Ishikawa (cell line): Measurements from ENCODE around the gene ZNF354C.

ENCODE experiments used
- CEBPB ChIP-seq: IDR thresholded peaks from 2 replicates; pipeline ENCODE4 v1.6.1; 2012
- CREB1 ChIP-seq: IDR thresholded peaks from 2 replicates; pipeline ENCODE4 v1.6.1; 2012; ENCODE audit warnings: low read depth
- EGR1 ChIP-seq: IDR thresholded peaks from 2 replicates; pipeline ENCODE4 v1.6.1; 2012
- EP300 ChIP-seq: IDR thresholded peaks from 2 replicates; pipeline ENCODE4 v1.6.1; 2012; ENCODE audit warnings: borderline replicate concordance
- FOXM1 ChIP-seq: IDR thresholded peaks from 2 replicates; pipeline ENCODE4 v1.6.1; 2012; ENCODE audit warnings: low read depth, borderline replicate concordance
- NFIC ChIP-seq: IDR thresholded peaks from 2 replicates; pipeline ENCODE4 v1.6.1; 2012
- RAD21 ChIP-seq: IDR thresholded peaks from 2 replicates; pipeline ENCODE4 v1.6.1; 2012; ENCODE audit warnings: low read depth
- TAF1 ChIP-seq: IDR thresholded peaks from 2 replicates; pipeline ENCODE4 v1.6.1; 2012; ENCODE audit warnings: low read depth, mild to moderate bottlenecking
- TCF12 ChIP-seq: IDR thresholded peaks from 2 replicates; pipeline ENCODE4 v1.6.1; 2012; ENCODE audit warnings: low read depth
- TEAD4 ChIP-seq: IDR thresholded peaks from 2 replicates; pipeline ENCODE4 v1.6.1; 2012
- YY1 ChIP-seq: IDR thresholded peaks from 2 replicates; pipeline ENCODE4 v1.6.1; 2012; ENCODE audit warnings: low read depth
- ZBTB7A ChIP-seq: IDR thresholded peaks from 2 replicates; pipeline ENCODE4 v1.6.1; 2012; ENCODE audit warnings: low read depth
- TF ChIP-seq, protein P1 (sequence below): IDR thresholded peaks from 2 replicates; pipeline ENCODE4 v1.6.1; 2012
- TF ChIP-seq, protein P2 (sequence below): IDR thresholded peaks from 2 replicates; pipeline ENCODE4 v1.6.1; 2012
- TF ChIP-seq, protein P3 (sequence below): IDR thresholded peaks from 2 replicates; pipeline ENCODE4 v1.6.1; 2012; ENCODE audit warnings: low read depth, mild to moderate bottlenecking

ZNF354C gene

DNA sequence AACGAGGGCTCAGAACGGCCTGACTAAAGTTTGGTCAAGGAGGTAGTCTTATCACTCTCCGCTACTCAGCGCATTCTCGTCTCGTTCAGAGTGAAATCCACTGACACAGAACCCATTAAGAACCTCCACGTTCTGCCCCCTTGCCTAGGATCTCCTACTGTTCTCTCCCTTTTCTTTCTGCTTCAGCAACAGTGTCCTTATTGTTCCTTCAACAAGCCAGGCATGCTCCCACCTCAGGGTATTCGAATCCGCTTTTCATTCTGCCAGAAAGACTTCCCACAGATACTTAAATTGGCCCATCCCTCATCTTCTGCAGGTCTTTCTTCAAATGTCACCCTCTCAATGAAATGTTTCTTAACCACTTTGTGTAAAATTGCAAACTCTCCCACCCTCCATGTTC is 4.3 kb upstream of the ZNF354C start:
- no peak for TF ChIP-seq CREB1
- no peak for TF ChIP-seq YY1
- TF ChIP-seq TAF1: no peak
- TF ChIP-seq, protein P1, sequence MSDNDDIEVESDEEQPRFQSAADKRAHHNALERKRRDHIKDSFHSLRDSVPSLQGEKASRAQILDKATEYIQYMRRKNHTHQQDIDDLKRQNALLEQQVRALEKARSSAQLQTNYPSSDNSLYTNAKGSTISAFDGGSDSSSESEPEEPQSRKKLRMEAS: no peak
- no peak for TF ChIP-seq TEAD4
- TF ChIP-seq, protein P2, sequence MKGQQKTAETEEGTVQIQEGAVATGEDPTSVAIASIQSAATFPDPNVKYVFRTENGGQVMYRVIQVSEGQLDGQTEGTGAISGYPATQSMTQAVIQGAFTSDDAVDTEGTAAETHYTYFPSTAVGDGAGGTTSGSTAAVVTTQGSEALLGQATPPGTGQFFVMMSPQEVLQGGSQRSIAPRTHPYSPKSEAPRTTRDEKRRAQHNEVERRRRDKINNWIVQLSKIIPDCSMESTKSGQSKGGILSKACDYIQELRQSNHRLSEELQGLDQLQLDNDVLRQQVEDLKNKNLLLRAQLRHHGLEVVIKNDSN: no peak
- TF ChIP-seq, protein P3, sequence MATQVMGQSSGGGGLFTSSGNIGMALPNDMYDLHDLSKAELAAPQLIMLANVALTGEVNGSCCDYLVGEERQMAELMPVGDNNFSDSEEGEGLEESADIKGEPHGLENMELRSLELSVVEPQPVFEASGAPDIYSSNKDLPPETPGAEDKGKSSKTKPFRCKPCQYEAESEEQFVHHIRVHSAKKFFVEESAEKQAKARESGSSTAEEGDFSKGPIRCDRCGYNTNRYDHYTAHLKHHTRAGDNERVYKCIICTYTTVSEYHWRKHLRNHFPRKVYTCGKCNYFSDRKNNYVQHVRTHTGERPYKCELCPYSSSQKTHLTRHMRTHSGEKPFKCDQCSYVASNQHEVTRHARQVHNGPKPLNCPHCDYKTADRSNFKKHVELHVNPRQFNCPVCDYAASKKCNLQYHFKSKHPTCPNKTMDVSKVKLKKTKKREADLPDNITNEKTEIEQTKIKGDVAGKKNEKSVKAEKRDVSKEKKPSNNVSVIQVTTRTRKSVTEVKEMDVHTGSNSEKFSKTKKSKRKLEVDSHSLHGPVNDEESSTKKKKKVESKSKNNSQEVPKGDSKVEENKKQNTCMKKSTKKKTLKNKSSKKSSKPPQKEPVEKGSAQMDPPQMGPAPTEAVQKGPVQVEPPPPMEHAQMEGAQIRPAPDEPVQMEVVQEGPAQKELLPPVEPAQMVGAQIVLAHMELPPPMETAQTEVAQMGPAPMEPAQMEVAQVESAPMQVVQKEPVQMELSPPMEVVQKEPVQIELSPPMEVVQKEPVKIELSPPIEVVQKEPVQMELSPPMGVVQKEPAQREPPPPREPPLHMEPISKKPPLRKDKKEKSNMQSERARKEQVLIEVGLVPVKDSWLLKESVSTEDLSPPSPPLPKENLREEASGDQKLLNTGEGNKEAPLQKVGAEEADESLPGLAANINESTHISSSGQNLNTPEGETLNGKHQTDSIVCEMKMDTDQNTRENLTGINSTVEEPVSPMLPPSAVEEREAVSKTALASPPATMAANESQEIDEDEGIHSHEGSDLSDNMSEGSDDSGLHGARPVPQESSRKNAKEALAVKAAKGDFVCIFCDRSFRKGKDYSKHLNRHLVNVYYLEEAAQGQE: no peak
- TF ChIP-seq FOXM1: no peak
- TF ChIP-seq EP300: no peak
- TF ChIP-seq RAD21: no peak
- TF ChIP-seq ZBTB7A: no peak
- no peak for TF ChIP-seq NFIC
- TF ChIP-seq EGR1: no peak
- no peak for TF ChIP-seq CEBPB

DNA sequence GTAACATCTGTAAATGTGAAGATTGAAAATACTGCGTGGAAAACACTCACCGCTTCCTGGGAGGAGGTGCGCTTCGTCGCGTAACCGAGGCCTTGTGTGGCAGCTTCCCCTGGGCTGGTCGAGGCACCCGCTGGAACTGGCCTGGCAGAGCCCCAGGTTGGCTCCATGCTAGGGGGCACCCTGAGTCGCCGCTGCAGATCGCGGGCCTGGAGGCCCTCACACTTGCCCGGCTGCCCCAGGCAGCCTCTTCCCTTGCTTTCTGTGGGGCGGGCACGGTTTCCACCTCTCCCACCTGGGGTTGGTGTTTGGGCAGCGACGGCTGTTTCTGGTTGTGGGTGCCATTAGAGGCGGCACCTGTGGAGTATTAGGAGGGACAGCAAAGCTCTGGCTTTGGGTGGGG is 852 bp downstream of the ZNF354C start:
- no peak for TF ChIP-seq EGR1

DNA sequence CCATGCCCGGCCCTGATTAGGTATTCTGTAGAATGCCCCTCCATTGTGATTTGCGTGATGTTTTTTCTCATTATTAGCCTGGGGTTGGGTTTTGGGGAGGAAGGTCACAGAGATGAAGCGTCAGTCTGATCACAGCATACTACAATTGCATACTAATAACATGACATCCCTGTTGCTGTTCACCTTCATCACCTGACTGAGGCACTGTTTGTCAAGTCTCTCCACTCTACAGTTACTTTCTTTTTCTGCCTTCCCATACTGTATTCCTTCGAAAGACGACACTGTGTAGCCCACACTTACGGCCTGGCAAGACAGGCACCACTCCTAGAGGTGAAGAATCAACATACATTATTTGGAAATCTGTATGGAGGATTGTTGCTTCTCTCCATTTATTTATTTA is 5.5 kb downstream of the ZNF354C start:
- TF ChIP-seq ZBTB7A: no peak
- TF ChIP-seq YY1: no peak
- TF ChIP-seq TAF1: no peak
- TF ChIP-seq EGR1: no peak
- TF ChIP-seq TCF12: no peak
- no peak for TF ChIP-seq NFIC
- TF ChIP-seq EP300: no peak

DNA sequence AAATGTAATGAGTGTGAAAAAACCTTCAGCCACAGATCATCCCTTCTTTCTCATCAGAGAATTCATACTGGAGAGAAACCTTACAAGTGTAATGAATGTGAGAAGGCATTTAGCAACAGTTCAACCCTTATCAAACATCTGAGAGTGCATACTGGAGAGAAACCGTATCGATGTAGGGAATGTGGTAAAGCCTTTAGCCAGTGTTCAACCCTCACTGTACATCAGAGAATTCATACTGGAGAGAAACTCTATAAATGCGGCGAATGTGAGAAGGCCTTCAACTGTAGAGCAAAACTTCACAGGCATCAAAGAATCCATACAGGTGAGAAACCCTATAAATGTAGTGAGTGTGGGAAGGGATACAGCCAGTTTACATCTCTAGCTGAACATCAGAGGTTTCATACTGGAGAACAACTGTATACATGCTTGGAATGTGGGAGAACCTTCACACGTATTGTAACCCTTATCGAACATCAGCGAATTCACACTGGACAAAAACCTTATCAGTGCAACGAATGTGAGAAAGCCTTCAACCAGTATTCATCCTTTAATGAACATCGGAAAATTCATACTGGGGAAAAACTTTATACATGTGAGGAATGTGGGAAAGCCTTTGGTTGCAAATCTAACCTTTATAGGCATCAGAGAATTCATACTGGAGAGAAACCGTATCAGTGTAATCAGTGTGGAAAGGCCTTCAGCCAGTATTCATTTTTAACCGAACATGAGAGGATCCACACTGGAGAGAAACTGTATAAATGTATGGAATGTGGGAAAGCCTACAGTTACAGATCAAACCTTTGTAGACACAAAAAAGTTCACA is 19.2 kb downstream of the ZNF354C start:
- TF ChIP-seq, protein P1: no peak
- TF ChIP-seq TEAD4 (no peak), CREB1 (no peak), RAD21 (no peak), NFIC (no peak), TCF12 (no peak), YY1 (no peak), TAF1 (no peak), EP300 (no peak), CEBPB (no peak), ZBTB7A (no peak), EGR1 (no peak), FOXM1 (no peak)
- TF ChIP-seq, protein P2: no peak
- TF ChIP-seq, protein P3: no peak

DNA sequence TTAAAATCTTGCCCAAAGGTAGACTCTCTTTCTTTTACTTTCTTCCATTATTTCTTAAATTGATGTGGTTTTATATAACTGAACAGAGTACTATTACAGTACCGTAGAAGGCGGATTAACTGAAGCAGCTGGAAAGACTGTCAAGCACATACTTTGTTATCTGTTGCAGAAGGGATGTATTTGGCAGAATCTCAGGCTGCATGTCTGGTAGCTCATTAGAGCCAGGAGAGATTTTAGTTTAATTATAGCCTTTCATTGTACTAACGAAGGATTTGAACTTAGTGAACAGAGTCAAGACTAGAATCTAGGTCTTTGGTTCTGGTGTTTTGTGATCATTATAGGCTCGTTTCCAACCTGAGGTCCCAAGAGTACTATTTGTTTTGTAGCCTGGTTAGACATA is 20.6 kb downstream of the ZNF354C start:
- TF ChIP-seq, protein P2: no peak
- TF ChIP-seq, protein P3: no peak
- TF ChIP-seq RAD21: no peak
- no peak for TF ChIP-seq ZBTB7A
- no peak for TF ChIP-seq YY1
- no peak for TF ChIP-seq NFIC
- TF ChIP-seq TCF12: no peak
- no peak for TF ChIP-seq FOXM1
- no peak for TF ChIP-seq CREB1
- TF ChIP-seq CEBPB: no peak
- no peak for TF ChIP-seq TEAD4
- TF ChIP-seq, protein P1: no peak
- TF ChIP-seq TAF1: no peak
- TF ChIP-seq EGR1: no peak
- TF ChIP-seq EP300: no peak
